HG02884 (cell line): ENCODE measurements around the gene CSF2RB.
"Not testable (repeated sequence)": the region's sequence is repeated elsewhere in the genome, so short reads cannot be mapped to it uniquely, and the experiment has no call there.

Experiments
- ATAC-seq: cut with Tn5 transposase; IDR thresholded peaks from one replicate; pipeline ENCODE4 v1.9.1; 2021; ENCODE audit warnings: mild to moderate bottlenecking, moderate library complexity; ENCODE audit not compliant: unreplicated experiment

Gene CSF2RB

GRCh38 chr22:36961626-36962025, 48.2 kb downstream of the CSF2RB start:
- no peak for ATAC-seq

- ATAC-seq = no peak
These were observed 49.9 kb downstream of the CSF2RB start for GRCh38 chr22:36963302-36963701.

- no peak for ATAC-seq
These were observed 50.7 kb downstream of the CSF2RB start for GRCh38 chr22:36964106-36964505.

- no peak for ATAC-seq
These were observed 52.3 kb downstream of the CSF2RB start for GRCh38 chr22:36965696-36966095.

GRCh38 chr22:36966851-36967540, 53.6 kb downstream of the CSF2RB start:
- ATAC-seq = no peak

GRCh38 chr22:36968249-36968964, 55.0 kb downstream of the CSF2RB start:
- ATAC-seq = no peak

- no peak for ATAC-seq
These were observed 58.1 kb downstream of the CSF2RB start for GRCh38 chr22:36971341-36972125.

- ATAC-seq = no peak
These were observed 63.2 kb downstream of the CSF2RB start for GRCh38 chr22:36976606-36977005.

- ATAC-seq = no peak
These were observed 64.0 kb downstream of the CSF2RB start for GRCh38 chr22:36977401-36977861.

GRCh38 chr22:36977947-36978660, 64.7 kb downstream of the CSF2RB start:
- ATAC-seq = no peak

- no peak for ATAC-seq
These were observed 65.8 kb downstream of the CSF2RB start for GRCh38 chr22:36979016-36979910.

- ATAC-seq = no peak
These were observed 67.9 kb downstream of the CSF2RB start for GRCh38 chr22:36981247-36981775.

GRCh38 chr22:36982136-36982535, 68.7 kb downstream of the CSF2RB start:
- ATAC-seq = no peak

- no peak for ATAC-seq
These were observed 71.9 kb downstream of the CSF2RB start for GRCh38 chr22:36985211-36985889.

GRCh38 chr22:36986242-36986821, 72.9 kb downstream of the CSF2RB start:
- no peak for ATAC-seq

- no peak for ATAC-seq
These were observed 74.8 kb downstream of the CSF2RB start for GRCh38 chr22:36988075-36988832.

GRCh38 chr22:36989012-36989411, 75.6 kb downstream of the CSF2RB start:
- not testable (repeated sequence) for ATAC-seq
